ENCODE data around the gene SCAF4. TPM values are rescaled to one million over a fixed set of nuclear protein-coding genes. Genes with fewer than 3 reads are reported as not detected.

SCAF4 gene
- polyA plus RNA-seq, 1 of the 3 experiments (the other 2 are of a cell fraction) = 8.5 TPM

GRCh38 chr21:31774031-31774430, 42.1 kb upstream of the SCAF4 start:
- ChIA-PET POLR2A (interaction anchor here (0.7 kb wide), 1 partner anchor 277 kb away, joined by 3 read pairs; no protein-coding TSS in a partner anchor), CTCF (interaction anchor here (0.6 kb wide), 1 partner anchor 92 kb away, joined by 3 read pairs; no protein-coding TSS in a partner anchor)
- H3K27ac ChIP-seq (ENCODE audit: low read depth in 2 of 2, low read length in 1 of 2) = no peak overlapping the region
- H3K9me3 ChIP-seq = no peaks in the 10 kb centered on the region
- no peaks in the 10 kb centered on the region for H3K36me3 ChIP-seq (replicated peaks in 1 of 2; ENCODE audit: control insufficient read depth in 1 of 2, insufficient read depth in 2 of 2, low read length in 1 of 2)
- H3K4me3 ChIP-seq (ENCODE audit: low read depth in 2 of 2, low read length in 1 of 2) = no peak overlapping the region
- no peaks in the 10 kb centered on the region for H3K27me3 ChIP-seq (ENCODE audit: insufficient read depth)
- 79% methylated on average over 1 of the region's 1 CpG for WGBS (ENCODE audit: low lambda C conversion rate)
- H3F3A ChIP-seq (replicated peaks; ENCODE audit: insufficient read depth) = no peaks in the 10 kb centered on the region
- H4K20me1 ChIP-seq (ENCODE audit: insufficient read depth) = no peaks in the 10 kb centered on the region
- no peaks in the 10 kb centered on the region for H3K79me2 ChIP-seq (ENCODE audit: insufficient read depth)
- no peak overlapping the region for H3K9ac ChIP-seq
- H3K9me2 ChIP-seq = no peaks in the 10 kb centered on the region
- TF ChIP-seq YY1 (IDR thresholded peaks at IDR 0.05; ENCODE audit: low read depth) (no peak), MXI1 (IDR thresholded peaks at IDR 0.05; ENCODE audit: low read depth, low read length) (no peak), EZH2phosphoT487 (IDR thresholded peaks at IDR 0.05; ENCODE audit: borderline replicate concordance, low read depth) (no peak), TCF12 (IDR thresholded peaks at IDR 0.05) (no peak)
- DNase-seq = no peak
- no peaks in the 10 kb centered on the region for H3K4me1 ChIP-seq (ENCODE audit: control insufficient read depth in 1 of 2, insufficient read depth in 2 of 2, low read depth in 1 of 2, low read length in 1 of 2)
- H2AFZ ChIP-seq (ENCODE audit: low read depth) = no peak overlapping the region
- H3K4me2 ChIP-seq = no peak overlapping the region

- Histone ChIP-seq H3K27ac (ENCODE audit: low read depth in 2 of 2, low read length in 1 of 2) (no peak overlapping the region), H4K20me1 (ENCODE audit: insufficient read depth) (no peaks in the 10 kb centered on the region), H3K9me2 (no peaks in the 10 kb centered on the region), H3F3A (replicated peaks; ENCODE audit: insufficient read depth) (no peaks in the 10 kb centered on the region), H2AFZ (ENCODE audit: low read depth) (no peak overlapping the region), H3K79me2 (ENCODE audit: insufficient read depth) (no peaks in the 10 kb centered on the region), H3K9ac (no peak overlapping the region), H3K4me3 (ENCODE audit: low read depth in 2 of 2, low read length in 1 of 2) (no peak overlapping the region), H3K9me3 (no peaks in the 10 kb centered on the region), H3K36me3 (replicated peaks in 1 of 2; ENCODE audit: control insufficient read depth in 1 of 2, insufficient read depth in 2 of 2, low read length in 1 of 2) (no peaks in the 10 kb centered on the region), H3K4me1 (ENCODE audit: control insufficient read depth in 1 of 2, insufficient read depth in 2 of 2, low read depth in 1 of 2, low read length in 1 of 2) (no peaks in the 10 kb centered on the region), H3K4me2 (no peak overlapping the region), H3K27me3 (ENCODE audit: insufficient read depth) (no peaks in the 10 kb centered on the region)
- 65% methylated on average over 5 of the region's 5 CpGs for WGBS (ENCODE audit: low lambda C conversion rate)
- CTCF ChIA-PET = interaction anchor here (1.2 to 1.3 kb wide), 2 partner anchors 18 to 484 kb away, joined by 3 read pairs; no protein-coding TSS in a partner anchor
- TF ChIP-seq IRF3 (IDR thresholded peaks at IDR 0.05; ENCODE audit: low read depth, low read length) (no peak), TCF12 (IDR thresholded peaks at IDR 0.05) (no peak), REST (IDR thresholded peaks at IDR 0.05; ENCODE audit: low read depth, low read length) (no peak), SIN3A (IDR thresholded peaks at IDR 0.05; ENCODE audit: borderline replicate concordance, low read depth, low read length) (no peak), TEAD4 (IDR thresholded peaks at IDR 0.05; ENCODE audit: borderline replicate concordance, insufficient read depth) (no peak), GABPA (IDR thresholded peaks at IDR 0.05; ENCODE audit: low read depth) (no peak), YY1 (IDR thresholded peaks at IDR 0.05; ENCODE audit: low read depth) (no peak), EP300 (IDR thresholded peaks at IDR 0.05; ENCODE audit: borderline replicate concordance in 1 of 2, low read depth in 1 of 2, low read length in 1 of 2) (no peak), CHD2 (IDR thresholded peaks at IDR 0.05; ENCODE audit: low read length, partially characterized antibody) (no peak), MAX (IDR thresholded peaks at IDR 0.05; ENCODE audit: low read depth) (no peak), JUND (IDR thresholded peaks at IDR 0.05) (no peak), USF1 (IDR thresholded peaks at IDR 0.05; ENCODE audit: borderline replicate concordance, low read depth) (no peak), FOXJ3 (CRISPR knock-in tag; IDR thresholded peaks at IDR 0.05) (no peak)
- DNase-seq = no peak
- POLR2A ChIA-PET = interaction anchor here (0.7 kb wide), 1 partner anchor 278 kb away, joined by 3 read pairs; no protein-coding TSS in a partner anchor
Measured at GRCh38 chr21:31772674-31773555, 41.0 kb upstream of the SCAF4 start.

Measured in SK-N-SH (cell line).